Erythroblast (primary cell): ENCODE data around the gene TAGLN2.

Experiments
- GATA1 ChIP-seq: IDR thresholded peaks from 2 replicates; pipeline ENCODE4 v1.6.1; 2011; ENCODE audit warnings: low read depth, mild to moderate bottlenecking, control low read depth, low read length, moderate library complexity
- POLR2A ChIP-seq: IDR thresholded peaks from 2 replicates; pipeline ENCODE4 v1.6.1; 2011; ENCODE audit warnings: mild to moderate bottlenecking, low read length

GRCh38 chr1:159920651-159921050 lies 4.7 kb downstream of the TAGLN2 start:
- no peak for TF ChIP-seq POLR2A
- no peak for TF ChIP-seq GATA1
